HS-5 (cell line): ENCODE measurements around the gene NPC1L1.

Experiments
- DNase-seq: peaks from one replicate; pipeline ENCODE4 v3.0.0-alpha.2; 2012; ENCODE audit warnings: low read depth

Gene NPC1L1

DNA sequence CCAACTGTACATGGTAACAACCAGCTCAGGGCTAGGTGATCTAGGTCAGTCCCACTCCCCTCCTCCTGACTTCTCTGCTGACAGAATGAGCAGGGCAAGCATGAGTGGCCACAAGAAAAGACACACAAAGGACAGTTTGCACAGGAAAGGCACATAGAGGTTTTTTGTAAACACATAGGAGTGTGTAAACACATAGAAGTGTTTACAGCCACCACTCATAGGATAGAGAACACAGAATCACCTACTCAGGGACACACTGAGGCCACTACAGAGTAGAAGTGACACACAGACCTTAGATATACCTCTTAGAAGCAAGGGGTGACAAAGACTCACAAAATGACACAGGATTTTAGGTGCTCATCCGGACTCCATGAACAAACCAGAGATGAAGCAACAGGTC is 69.7 kb downstream of the NPC1L1 start:
- no peak for DNase-seq

DNA sequence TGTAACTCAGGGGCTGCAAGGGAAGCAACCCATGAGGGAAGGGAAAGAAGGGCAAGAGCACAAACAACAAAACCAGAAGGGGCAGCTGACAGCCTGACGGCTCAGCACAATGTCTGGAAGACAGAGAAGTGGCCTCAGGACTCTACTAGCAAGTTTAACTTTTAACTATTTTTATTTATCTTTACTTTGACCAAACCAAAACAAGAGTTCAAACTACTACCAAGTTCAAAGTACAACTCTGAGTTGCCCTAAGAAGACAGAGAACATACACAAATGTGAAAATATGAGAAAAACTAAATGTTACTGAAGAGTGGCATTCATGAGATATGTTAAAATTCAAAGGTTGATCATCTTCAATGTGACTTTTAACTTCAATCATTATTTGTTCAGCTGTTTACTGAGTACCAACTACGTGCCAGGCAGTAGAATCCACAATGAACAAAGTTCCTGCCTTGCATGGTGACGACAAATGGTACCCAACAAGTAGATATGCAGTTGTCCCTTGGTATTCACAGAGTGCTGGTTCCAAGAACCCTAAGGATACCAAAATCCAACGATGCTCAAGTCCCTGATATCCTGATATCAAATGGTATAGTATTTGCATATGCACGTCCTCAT is 70.4 kb downstream of the NPC1L1 start:
- DNase-seq: no peak

DNA sequence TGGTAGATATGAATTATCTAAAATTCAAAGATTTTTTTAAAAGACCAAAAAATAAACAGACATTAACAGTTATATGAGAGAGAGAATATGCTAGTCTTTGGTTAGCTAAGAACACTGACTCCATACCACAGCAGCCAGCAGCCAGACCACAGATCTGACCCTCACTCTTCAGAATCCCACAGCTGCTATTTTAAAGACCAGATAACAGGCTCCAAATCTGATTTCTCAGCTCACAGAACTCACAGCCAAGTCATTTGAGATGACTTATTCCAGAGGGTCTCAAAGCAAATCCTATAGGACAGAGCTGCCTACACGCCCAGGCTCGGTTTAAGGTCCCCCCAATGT is 71.0 kb downstream of the NPC1L1 start:
- no peak for DNase-seq

DNA sequence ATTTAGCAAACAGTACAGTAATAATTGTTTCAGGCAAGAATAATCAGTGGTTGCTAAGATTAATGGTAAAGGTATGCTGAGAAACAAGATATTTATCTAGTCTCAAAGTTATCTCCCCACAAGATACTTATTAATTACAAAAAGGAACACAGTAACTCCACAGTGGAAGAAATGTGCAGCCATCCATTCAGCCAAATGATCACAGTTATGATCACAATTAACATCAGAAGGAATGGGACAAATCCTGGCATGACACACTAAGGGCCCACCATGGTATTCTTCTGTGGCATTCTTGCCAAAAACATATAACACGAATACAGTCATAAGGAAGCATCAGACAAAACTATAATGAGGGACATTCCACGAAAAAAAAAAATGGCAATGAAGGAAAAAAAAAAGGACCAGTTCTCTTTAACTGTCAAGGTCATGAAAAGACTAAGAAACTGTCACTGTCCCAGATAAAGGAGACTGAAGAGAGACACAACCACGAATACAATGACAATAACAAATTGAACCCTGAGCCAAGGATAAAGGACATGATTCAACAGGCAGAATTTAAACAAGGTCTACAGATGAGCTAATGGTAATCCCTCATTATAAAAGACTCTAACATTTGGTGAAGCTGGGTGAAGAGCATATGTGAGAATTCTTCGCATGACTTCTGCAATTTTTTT is 71.5 kb downstream of the NPC1L1 start:
- DNase-seq: no peak

DNA sequence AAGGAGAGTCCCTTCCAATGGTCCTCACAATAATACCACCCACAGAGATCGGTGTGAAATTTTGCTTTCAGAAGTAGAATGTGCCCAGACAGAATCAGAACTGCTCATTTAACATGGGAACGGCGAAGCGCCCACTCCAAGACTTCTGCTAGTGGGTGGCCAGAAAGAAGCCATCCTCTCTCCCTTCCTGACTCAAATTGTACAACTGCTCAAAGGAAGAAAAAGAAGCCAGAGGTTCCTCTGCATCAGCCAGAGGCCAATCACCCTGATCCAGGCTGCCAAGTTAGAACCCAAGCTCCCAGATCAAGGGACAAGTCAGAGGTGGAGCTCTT is 73.9 kb downstream of the NPC1L1 start:
- no peak for DNase-seq

DNA sequence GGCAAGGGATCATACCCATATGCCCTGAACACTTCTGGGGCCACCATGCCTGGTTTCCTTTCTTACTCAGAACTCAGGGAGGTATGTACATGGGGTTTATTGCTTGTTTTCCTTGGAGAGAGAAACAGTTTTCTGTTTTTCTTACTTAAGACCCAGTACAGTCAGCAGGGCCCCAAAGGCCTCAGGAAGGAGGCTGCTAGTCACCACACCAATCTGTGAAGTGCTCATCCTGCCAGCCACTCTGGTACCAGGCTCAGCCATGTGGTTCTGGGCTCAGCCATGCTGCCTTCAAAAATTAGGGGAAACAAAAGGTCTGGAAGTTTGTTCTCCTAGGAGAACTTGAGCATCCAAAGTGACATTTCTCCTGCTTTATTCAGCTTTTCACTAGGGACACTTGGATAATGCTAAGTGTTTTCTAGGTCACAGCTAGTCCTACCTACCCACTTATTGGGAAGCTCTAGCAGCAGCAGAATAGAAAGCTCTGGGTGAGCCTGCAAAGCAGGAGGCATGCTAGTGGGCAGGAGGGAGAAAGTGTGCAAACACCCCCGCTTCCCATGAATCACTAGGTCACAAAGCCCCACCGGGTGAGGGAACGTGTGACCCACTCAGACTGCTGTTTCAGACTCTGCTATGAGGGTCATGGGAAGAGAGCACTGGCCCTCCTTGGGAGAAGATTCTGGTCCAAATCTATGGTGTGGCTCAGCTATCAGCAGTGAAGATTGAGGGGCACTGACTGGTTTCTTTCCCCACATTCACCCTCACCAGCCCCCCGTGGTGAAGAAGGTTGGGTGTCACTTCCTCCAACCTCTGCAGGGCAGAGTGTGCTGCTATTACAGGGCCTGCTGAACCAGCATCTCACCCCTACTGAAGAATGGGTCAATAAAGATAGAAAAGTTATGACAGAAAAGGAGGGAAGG is 74.6 kb downstream of the NPC1L1 start:
- no peak for DNase-seq

DNA sequence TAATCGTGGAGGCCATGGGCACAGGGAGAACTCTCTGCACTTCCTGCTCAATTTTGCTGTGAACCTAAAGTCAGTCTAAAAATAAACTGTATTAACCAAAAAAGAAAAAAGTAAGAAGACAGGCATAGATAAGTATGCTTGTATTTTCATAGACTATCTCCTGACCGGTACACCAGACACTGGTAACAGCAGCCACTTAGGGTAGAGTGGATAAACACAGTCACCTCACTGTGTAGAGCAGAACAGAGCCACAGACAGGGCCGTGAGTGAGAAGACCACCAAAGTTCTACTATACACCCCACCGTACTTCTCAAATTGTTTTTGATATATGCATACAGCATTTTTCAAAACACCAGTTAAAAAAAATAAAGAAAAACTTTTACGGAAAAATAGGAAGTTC is 75.6 kb downstream of the NPC1L1 start:
- DNase-seq: no peak

DNA sequence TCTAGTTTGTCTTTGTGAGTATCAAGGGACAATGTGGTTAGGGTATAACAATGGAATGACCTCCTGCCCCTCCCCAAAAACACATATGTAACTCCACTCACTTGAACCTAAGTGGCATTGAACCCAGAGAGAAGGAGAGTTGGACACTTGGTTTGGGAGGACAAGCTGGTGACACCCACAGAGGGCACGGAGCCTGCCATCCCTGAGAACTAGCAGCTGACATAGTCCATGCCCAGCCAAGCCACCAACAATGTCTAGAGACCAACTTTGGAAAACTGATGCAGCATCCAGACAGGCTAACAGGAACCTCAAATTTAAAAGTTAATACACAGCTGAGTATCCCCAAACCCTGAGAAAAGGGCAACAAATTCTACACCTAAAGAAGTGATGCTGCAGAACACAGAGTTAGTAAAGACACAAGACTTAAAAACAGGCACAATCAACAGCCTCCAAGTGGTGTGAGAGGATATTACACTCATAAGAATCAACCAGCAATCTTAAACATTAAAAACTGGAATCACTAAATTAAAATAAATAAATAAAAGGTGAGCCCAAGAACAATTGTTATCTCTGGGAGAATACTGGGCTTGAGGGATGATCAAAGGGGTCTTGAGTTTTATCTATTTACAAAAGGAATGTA is 77.8 kb downstream of the NPC1L1 start:
- no peak for DNase-seq
